GM12891 (cell line): ENCODE measurements around the gene TKTL1.
"Not testable (repeated sequence)": the region's sequence is repeated elsewhere in the genome, so short reads cannot be mapped to it uniquely, and the experiment has no call there.

ENCODE experiments used
- PAX5 ChIP-seq: IDR thresholded peaks from 2 replicates; pipeline ENCODE4 v1.6.1; 2011; ENCODE audit warnings: low read length, moderate library complexity, mild to moderate bottlenecking; ENCODE audit not compliant: insufficient read depth, severe bottlenecking
- POLR2A ChIP-seq: IDR thresholded peaks from 2 replicates; pipeline ENCODE4 v1.6.1; 2011; ENCODE audit warnings: low read depth, low read length, control low read depth
- POLR2AphosphoS5 ChIP-seq: IDR thresholded peaks from 2 replicates; pipeline ENCODE4 v1.6.1; 2011; ENCODE audit warnings: low read depth, low read length, control low read depth
- SPI1 ChIP-seq: IDR thresholded peaks from 2 replicates; pipeline ENCODE4 v1.6.1; 2011; ENCODE audit warnings: low read depth, low read length, control low read depth
- TAF1 ChIP-seq: IDR thresholded peaks from 2 replicates; pipeline ENCODE4 v1.6.1; 2011; ENCODE audit warnings: low read depth, low read length, control low read depth

- not testable (repeated sequence) for TF ChIP-seq POLR2AphosphoS5, POLR2A, TAF1, PAX5, SPI1
Observed at GRCh38 chrX:154343620-154344019, 48.0 kb downstream of the TKTL1 start.
